Measurements from ENCODE around the gene TMEM117. TPM values are rescaled to one million over a fixed set of nuclear protein-coding genes. Genes with fewer than 3 reads are reported as not detected.

The TMEM117 gene
- total and polyA plus RNA-seq, 2 donors (not counting 3 experiments of a cell fraction or from before 2014, with no cell fraction given), result 1.2 to 3.8 TPM

DNA sequence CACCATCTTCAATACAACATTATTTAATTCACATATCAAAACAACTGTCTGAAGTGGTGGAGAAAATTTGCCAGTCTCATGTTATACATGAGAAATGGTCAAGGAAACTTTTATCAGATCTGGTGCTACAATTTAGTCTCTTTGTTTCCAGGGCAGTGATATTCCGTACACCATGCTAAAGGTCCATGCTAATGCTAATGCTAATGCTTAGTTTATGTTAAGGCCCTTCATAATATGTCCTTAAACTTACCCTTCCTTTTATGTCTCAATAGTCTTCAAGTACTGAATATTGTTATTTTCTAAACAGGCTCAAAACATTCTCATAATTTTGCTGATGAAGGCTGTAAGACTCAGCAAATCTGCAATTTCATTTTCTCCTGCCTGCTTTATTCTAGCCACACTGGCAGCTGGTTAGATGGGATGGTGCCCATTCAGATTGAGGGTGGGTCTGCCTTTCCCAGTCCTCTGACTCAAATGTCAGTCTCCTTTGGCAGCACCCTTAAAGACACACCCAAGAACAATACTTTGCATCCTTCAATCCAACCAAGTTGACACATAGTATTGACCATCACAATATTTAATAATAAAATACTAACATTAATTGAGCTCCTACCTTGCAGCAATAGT lies 59.8 kb downstream of the TMEM117 start:
- no peak overlapping the region for H3K4me3 ChIP-seq (replicated peaks in 1 of 3; ENCODE audit: insufficient read depth in 1 of 3, low read depth in 1 of 3, low read length in 3 of 3)
- H3K79me2 ChIP-seq (ENCODE audit: control insufficient read depth, insufficient read depth, low read length), result no peaks in the 10 kb centered on the region
- no peaks in the 10 kb centered on the region for H3K27me3 ChIP-seq (ENCODE audit: control insufficient read depth in 2 of 2, insufficient read depth in 2 of 2, low read length in 2 of 2)
- no peak overlapping the region for H2AFZ ChIP-seq (ENCODE audit: low read depth, low read length)
- no peaks in the 10 kb centered on the region for H3K9me1 ChIP-seq (replicated peaks; ENCODE audit: control insufficient read depth, extremely low read depth, insufficient read depth, low read length)
- DNase-seq (ENCODE audit: low read depth, low spot score) (no peak), FAIRE-seq (no peak)
- POLR2A ChIA-PET, result no interaction called here
- CTCF ChIA-PET, result interaction anchor here (1.3 to 1.4 kb wide), 2 partner anchors 13 to 42 kb away, joined by 6 to 9 read pairs; no protein-coding TSS in a partner anchor
- no peaks in the 10 kb centered on the region for H3K4me1 ChIP-seq (ENCODE audit: control insufficient read depth, extremely low read depth, insufficient read depth, low read length)
- intact Hi-C loops (cut with micrococcal nuclease), result no loop called here
- H3K9me3 ChIP-seq (replicated peaks; ENCODE audit: control insufficient read depth, insufficient read depth, low read length), result no peaks in the 10 kb centered on the region
- H3K36me3 ChIP-seq (ENCODE audit: control insufficient read depth in 2 of 2, extremely low read depth in 1 of 2, insufficient read depth in 2 of 2, low read length in 2 of 2), result no peaks in the 10 kb centered on the region
- dilution Hi-C loops (cut with MboI; ENCODE audit: extremely low pct_ligation_motif_present, low sequenced_read_pairs), result no loop called here
- no peak overlapping the region for H3K4me2 ChIP-seq (ENCODE audit: insufficient read depth, low read length)
- H3K9ac ChIP-seq (replicated peaks; ENCODE audit: extremely low read depth, insufficient read depth, low read length), result no peak overlapping the region
- no peak for TF ChIP-seq MYC (IDR thresholded peaks at IDR 0.05; ENCODE audit: low read depth, low read length)
- no peak for TF ChIP-seq GATA2 (IDR thresholded peaks at IDR 0.05; ENCODE audit: insufficient read depth, insufficient read length, low read depth, low read length)
- no peak for TF ChIP-seq JUN (IDR thresholded peaks at IDR 0.05; ENCODE audit: borderline replicate concordance, insufficient read depth, insufficient read length, low read depth)
- TF ChIP-seq EZH2 (IDR thresholded peaks at IDR 0.05; ENCODE audit: borderline replicate concordance, low read depth, low read length, severe bottlenecking), result no peak
- TF ChIP-seq, protein P1, sequence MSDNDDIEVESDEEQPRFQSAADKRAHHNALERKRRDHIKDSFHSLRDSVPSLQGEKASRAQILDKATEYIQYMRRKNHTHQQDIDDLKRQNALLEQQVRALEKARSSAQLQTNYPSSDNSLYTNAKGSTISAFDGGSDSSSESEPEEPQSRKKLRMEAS (IDR thresholded peaks at IDR 0.05; ENCODE audit: insufficient read depth, insufficient read length), result no peak
- TF ChIP-seq, protein P2, sequence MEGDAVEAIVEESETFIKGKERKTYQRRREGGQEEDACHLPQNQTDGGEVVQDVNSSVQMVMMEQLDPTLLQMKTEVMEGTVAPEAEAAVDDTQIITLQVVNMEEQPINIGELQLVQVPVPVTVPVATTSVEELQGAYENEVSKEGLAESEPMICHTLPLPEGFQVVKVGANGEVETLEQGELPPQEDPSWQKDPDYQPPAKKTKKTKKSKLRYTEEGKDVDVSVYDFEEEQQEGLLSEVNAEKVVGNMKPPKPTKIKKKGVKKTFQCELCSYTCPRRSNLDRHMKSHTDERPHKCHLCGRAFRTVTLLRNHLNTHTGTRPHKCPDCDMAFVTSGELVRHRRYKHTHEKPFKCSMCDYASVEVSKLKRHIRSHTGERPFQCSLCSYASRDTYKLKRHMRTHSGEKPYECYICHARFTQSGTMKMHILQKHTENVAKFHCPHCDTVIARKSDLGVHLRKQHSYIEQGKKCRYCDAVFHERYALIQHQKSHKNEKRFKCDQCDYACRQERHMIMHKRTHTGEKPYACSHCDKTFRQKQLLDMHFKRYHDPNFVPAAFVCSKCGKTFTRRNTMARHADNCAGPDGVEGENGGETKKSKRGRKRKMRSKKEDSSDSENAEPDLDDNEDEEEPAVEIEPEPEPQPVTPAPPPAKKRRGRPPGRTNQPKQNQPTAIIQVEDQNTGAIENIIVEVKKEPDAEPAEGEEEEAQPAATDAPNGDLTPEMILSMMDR (IDR thresholded peaks at IDR 0.05; ENCODE audit: extremely low read depth in 1 of 2, insufficient read depth in 1 of 2, low read depth in 1 of 2, low read length in 2 of 2), result no peak
- no peak for TF ChIP-seq FOS (IDR thresholded peaks at IDR 0.05; ENCODE audit: borderline replicate concordance, insufficient read depth, low read length)
- no peak for TF ChIP-seq POLR2A (IDR thresholded peaks at IDR 0.05; ENCODE audit: low read depth, low read length)
- TF ChIP-seq POLR2AphosphoS5 (IDR thresholded peaks at IDR 0.05; ENCODE audit: insufficient read depth, low read depth, low read length), result no peak
- H4K20me1 ChIP-seq (replicated peaks; ENCODE audit: control insufficient read depth, extremely low read depth, insufficient read depth, low read length), result no peaks in the 10 kb centered on the region
- H3K27ac ChIP-seq (ENCODE audit: insufficient read depth, low read depth, low read length), result no peak overlapping the region
- no TSS peak for BruUV-seq (replicated peaks)

Measured in endothelial cell of umbilical vein (primary cell).